HG02642 (cell line): Measurements from ENCODE around the gene ARL17A.
"Not testable (repeated sequence)": the region's sequence is repeated elsewhere in the genome, so short reads cannot be mapped to it uniquely, and the experiment has no call there.

ENCODE experiments used
- ATAC-seq: cut with Tn5 transposase; IDR thresholded peaks from one replicate; pipeline ENCODE4 v1.9.1; 2021; ENCODE audit warnings: mild to moderate bottlenecking; ENCODE audit not compliant: unreplicated experiment, poor library complexity

The ARL17A gene

GRCh38 chr17:46560048-46560447, 19.4 kb downstream of the ARL17A start:
- ATAC-seq, result not testable (repeated sequence)

- not testable (repeated sequence) for ATAC-seq
These were observed 20.3 kb downstream of the ARL17A start for GRCh38 chr17:46559155-46559554.

- not testable (repeated sequence) for ATAC-seq
These were observed 30.9 kb downstream of the ARL17A start for GRCh38 chr17:46548607-46549006.

- not testable (repeated sequence) for ATAC-seq
These were observed 44.8 kb downstream of the ARL17A start for GRCh38 chr17:46534716-46535115.

GRCh38 chr17:46512168-46512567, 67.3 kb downstream of the ARL17A start, which contains the start of gene LRRC37A2:
Gene LRRC37A2, plus strand, starts transcription at chr17:46512468. Its CDS starts 245 bp downstream, at chr17:46512713.
- not testable (repeated sequence) for ATAC-seq

GRCh38 chr17:46505896-46506295, 73.6 kb downstream of the ARL17A start:
- not testable (repeated sequence) for ATAC-seq

- ATAC-seq, result not testable (repeated sequence)
These were observed 79.9 kb downstream of the ARL17A start for GRCh38 chr17:46499437-46500139.

- ATAC-seq, result not testable (repeated sequence)
These were observed 87.5 kb downstream of the ARL17A start for GRCh38 chr17:46492021-46492420.

GRCh38 chr17:46481310-46481709, 98.2 kb downstream of the ARL17A start:
- ATAC-seq, result not testable (repeated sequence)

GRCh38 chr17:46478823-46479222, 100.7 kb downstream of the ARL17A start:
- not testable (repeated sequence) for ATAC-seq

- not testable (repeated sequence) for ATAC-seq
These were observed 103.9 kb downstream of the ARL17A start for GRCh38 chr17:46475583-46475982.

GRCh38 chr17:46474489-46474888, 105.0 kb downstream of the ARL17A start:
- not testable (repeated sequence) for ATAC-seq

GRCh38 chr17:46467618-46468017, 111.9 kb downstream of the ARL17A start:
- not testable (repeated sequence) for ATAC-seq
